COR-L47 (cell line): ENCODE data around the gene LDLRAD1.
"Not testable (repeated sequence)": the region's sequence is repeated elsewhere in the genome, so short reads cannot be mapped to it uniquely, and the experiment has no call there.

Experiments
- DNase-seq: peaks from one replicate; lab custom pipeline; 2025; lab: John Stamatoyannopoulos, UW

Gene LDLRAD1

DNA sequence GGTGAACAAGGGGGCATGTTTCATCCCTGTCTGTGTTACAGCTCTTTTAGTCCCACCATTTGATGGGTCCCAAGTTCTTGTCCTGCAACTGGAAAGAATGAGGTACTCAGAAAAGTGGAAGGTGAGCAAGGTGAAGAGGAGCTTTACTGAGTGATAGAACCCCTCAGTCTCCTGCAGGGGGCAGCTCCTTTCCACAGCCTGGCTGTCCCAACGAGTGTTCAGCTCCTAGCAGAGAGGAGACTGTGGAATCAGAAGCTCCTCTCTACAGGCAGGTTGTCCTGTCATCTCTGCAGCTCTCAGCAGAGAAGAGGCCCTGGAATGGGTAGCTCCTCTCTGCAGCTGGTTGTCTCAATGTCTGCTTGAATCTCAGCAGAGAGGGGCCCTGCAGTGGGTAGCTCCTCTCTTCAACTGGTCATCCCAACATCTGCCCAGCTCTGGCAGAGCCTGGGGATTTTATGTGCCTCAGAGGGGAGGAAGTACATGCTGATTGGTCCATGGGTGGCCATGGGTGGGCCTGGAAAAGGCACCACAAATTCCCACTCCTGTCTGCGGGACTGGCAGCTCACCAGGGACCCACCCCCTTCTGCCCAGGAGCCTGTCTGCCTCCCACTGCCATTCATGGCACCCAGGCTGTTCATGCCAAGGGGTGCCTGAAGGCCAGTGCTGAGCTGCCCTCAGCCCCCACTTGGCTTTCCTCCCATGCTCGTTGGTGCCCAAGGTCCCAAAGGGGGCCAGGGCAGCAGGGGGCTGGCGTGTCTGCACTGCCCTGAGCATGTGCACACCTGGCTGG is 25.7 kb downstream of the LDLRAD1 start:
- no peak for DNase-seq

- no peak for DNase-seq
These were observed 30.1 kb downstream of the LDLRAD1 start for GRCh38 chr1:53987880-53988279.

DNA sequence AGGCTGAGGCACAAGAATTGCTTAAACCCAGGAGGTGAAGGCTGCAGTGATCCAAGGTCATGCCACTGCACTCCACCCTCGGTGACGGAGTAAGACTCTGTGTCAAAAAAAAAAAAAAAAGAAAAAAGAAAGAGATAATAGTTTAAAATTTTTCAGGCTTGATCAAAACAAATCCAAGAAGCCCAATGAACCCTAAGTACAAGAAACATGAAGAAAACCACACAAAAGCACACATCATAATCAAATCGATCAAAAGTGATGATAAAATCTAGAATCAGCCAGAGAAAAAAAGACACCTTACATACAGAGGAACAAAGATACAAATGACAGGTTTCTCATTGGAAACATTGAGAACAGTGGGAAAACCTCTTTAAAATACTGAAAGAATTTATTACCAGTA is 31.5 kb downstream of the LDLRAD1 start:
- no peak for DNase-seq

GRCh38 chr1:53984726-53985125 is 33.3 kb downstream of the LDLRAD1 start:
- no peak for DNase-seq

DNA sequence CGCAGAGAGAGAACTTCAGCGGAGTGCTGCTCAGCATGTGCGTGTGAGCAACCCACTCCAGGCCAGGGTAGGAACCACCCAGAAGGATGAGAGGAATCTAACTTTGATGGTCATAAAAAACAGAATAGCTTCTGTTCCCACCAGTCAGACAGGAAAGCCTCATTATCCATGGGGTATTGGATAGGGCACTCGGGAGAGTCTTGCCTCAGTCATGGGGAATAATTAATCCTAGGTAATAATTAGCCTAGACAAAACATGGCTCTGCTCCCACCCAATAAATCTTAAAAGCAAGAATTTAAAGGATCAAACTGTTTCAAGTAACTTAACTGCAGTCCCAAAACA is 35.3 kb downstream of the LDLRAD1 start:
- DNase-seq = no peak

DNA sequence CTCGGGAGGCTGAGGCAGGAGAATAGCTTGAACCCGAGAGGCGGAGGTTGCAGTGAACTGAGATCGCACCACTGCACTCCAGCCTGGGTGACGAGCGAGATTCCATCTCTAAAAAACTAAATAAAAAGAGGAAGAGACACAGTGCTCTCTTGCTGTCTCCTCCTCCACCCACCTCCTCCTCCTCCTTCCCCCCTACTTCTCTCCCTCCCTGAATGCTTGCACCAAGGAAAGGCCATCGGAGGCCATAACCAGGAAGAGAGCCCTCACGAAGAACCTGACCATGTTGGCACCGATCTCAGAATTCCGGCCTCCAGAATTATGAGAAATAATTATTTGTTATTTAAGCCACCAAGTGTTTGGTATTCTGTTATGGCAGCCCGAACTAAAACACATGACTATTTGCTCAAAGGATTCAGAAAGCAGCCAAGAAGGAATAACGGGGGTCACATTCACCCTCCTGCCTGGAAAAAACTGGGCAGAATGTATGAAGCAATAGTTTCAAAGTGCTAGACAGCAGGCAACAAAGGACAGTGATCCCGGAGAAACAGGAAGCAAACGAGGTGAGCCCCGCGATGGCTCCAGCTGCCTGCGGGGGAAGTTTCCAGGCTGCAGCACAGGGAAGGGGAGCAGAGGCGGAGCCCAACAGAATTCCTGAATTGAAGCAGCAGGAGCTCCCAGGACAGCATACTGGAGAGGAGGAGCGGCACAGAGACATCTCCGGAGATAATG is 35.8 kb downstream of the LDLRAD1 start:
- DNase-seq = peak; percentile 28

DNA sequence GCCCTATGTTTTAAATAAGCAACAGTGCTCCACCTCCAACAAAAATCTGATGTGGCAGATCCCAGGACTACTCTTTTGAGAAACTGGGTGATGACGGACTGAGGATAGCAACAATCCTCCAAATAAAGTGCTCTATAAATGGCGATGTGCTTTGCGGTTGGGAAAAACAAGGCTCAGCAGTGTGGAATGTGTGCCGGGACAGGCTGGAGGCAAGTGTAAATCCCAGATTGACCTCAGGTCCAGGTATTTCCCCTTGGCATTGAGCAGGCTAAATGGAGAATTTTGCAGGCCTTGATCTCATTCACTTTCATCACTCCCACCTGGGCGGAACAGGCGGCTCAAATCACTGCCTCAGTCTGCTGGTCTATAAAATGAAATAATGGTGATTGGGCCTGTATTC is 36.8 kb downstream of the LDLRAD1 start:
- DNase-seq = no peak

- DNase-seq = no peak
These were observed 38.1 kb downstream of the LDLRAD1 start for GRCh38 chr1:53979712-53980450.

GRCh38 chr1:53975861-53976260 is 42.1 kb downstream of the LDLRAD1 start:
- DNase-seq = no peak

DNA sequence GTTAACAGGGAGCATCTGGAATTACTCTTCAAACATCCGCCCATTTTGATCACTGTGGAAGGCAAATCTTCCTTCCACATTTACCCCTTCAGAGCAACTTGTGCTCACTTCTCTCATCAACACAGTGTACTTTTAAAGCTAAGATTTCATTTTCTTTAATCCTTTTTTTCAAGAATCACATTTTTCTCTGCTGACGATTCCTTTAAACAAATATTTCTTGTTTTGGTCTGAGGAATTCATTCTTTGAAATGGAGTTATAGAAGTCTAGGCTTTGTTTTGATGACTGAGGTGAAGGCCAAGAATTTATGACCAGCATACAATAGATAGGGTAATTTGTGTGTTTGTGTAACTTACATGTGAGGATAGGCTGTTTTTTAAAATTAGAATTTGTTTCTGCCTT is 46.3 kb downstream of the LDLRAD1 start:
- DNase-seq = no peak

- not testable (repeated sequence) for DNase-seq
These were observed 48.7 kb downstream of the LDLRAD1 start for GRCh38 chr1:53969323-53969722.

- DNase-seq = no peak
These were observed 49.9 kb downstream of the LDLRAD1 start for GRCh38 chr1:53968125-53968513.

DNA sequence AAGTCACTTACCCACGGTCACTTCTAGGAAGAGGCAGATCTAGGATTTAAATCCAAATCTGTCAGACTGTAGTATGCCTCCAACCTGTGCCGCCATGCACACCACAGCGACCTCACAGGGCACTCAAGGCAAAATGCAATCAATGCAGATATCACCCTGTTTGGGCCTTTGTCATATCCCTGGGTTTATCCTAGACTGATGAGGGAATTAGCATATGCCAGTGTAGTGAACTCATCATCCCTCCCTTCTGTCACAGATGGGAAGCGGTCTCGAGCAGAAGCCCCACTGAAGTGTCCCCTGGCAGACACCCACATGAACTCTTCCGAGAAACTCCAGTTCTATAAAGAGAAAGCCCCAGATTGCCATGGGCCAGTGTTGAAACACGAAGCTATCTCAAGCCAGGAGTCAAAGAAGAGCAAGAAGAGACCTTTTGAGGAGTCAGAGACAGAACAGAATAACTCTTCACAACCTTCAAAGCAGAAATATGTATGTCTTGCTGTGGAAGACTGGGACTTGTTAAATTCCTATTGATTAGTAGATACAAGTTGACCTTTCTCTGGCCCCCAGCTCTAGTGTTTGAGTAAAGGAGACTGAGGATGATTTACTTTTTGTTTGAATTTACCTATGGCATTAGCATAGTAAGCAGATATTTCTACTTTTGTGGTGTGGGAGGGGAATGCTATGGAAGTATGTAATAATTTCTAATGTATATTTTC is 50.4 kb downstream of the LDLRAD1 start:
- no peak for DNase-seq

DNA sequence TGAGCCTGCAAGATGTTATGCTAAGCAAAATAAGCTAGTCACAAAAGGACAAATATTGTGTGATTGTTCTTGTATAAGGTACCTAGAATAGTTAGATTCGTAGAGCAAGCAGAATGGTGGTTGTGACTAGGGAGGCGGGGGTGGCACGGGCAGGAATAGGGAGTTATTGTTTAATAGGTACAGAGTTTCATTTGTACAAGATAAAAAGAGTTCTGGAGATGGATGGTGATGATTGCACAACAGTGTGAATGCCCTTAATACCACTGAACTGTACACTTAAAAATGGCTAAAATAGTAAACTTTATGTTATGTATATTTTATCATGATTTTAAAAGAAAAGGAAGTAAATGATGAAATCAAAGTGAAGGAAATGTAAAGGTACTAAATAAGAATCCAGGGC is 51.2 kb downstream of the LDLRAD1 start:
- no peak for DNase-seq

- DNase-seq = no peak
These were observed 53.9 kb downstream of the LDLRAD1 start for GRCh38 chr1:53964109-53964508.

- DNase-seq = no peak
These were observed 54.5 kb downstream of the LDLRAD1 start for GRCh38 chr1:53963460-53963859.

GRCh38 chr1:53962395-53962794 is 55.6 kb downstream of the LDLRAD1 start:
- no peak for DNase-seq

- peak; percentile 33 for DNase-seq
These were observed 58.2 kb downstream of the LDLRAD1 start for GRCh38 chr1:53959664-53960250.
